GM18870 (cell line): ENCODE measurements around the gene ZSWIM6.

ENCODE experiments used
- ATAC-seq: cut with Tn5 transposase; IDR thresholded peaks from one replicate; pipeline ENCODE4 v1.9.1; 2021; ENCODE audit warnings: moderate library complexity; ENCODE audit not compliant: unreplicated experiment

ZSWIM6 gene

DNA sequence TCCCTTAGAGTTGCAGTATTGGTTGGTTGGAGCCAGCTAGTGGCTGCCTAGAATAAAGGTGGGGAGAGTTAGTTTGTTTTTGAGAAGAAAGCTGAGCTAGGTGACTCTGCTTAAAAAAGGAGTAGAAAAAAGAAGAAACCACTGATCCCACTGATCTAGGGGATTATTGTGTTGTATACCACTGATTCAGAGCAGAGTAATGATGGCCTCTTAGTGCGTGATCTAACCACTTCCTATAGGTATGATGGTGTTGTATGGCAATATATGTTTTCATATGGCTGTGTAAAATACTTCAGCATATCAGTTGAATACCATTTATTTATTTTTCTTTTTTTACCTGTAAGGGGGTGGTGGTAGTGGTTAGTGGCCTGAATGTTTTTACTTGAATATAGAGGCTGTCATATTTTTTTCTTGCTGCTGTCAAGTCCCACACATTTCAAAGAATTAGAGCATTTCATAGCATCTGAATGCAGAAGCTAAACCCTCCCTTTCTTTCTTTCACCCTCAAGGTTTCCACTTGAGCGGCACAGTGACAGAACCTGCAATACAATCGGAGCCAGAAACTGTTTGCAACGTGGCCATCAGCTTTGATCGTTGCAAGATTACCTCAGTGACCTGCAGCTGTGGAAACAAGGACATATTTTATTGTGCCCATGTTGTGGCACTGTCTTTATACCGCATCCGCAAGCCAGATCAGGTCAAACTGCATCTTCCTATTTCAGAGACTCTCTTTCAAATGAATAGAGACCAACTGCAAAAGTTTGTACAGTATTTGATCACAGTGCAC, 140.3 kb downstream of the ZSWIM6 start:
- ATAC-seq, result no peak

DNA sequence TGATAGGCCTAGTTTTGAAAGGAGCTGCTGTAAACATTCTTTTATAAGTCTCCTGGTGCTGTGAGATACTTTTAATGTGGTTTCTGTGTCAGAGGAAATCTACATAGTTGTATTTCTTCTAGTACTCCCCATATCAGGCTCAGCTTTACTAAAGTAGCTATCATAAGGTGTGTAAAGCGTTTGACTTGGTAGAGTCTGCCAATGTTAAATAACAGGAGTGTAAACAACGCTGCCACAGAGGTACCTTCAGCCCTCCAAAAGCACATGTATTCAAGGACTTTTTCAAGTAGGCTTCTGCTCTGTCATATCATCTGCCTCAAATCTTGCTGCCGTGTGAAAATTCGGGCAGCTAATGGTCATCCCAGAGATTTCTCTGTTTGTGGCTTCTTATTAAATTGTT, 142.7 kb downstream of the ZSWIM6 start:
- no peak for ATAC-seq

DNA sequence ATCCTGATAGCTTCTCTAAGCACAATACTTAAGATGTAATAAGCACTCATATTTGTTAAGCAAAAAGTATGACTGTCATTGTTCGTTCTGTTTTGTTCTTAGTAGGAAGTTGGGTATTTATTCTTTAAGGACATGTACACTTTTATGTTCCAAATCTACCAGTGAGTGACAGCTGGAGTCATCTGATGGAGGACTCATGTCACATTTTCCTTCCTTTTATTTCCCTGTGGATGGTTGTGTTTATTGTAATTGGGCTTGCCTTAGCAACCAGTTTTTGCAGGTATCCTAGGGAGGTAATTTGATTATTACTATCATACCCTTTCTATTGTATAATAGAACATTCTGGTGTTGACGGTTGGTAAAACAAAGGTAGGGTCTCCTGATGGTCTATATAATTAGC, 145.7 kb downstream of the ZSWIM6 start:
- ATAC-seq, result no peak

DNA sequence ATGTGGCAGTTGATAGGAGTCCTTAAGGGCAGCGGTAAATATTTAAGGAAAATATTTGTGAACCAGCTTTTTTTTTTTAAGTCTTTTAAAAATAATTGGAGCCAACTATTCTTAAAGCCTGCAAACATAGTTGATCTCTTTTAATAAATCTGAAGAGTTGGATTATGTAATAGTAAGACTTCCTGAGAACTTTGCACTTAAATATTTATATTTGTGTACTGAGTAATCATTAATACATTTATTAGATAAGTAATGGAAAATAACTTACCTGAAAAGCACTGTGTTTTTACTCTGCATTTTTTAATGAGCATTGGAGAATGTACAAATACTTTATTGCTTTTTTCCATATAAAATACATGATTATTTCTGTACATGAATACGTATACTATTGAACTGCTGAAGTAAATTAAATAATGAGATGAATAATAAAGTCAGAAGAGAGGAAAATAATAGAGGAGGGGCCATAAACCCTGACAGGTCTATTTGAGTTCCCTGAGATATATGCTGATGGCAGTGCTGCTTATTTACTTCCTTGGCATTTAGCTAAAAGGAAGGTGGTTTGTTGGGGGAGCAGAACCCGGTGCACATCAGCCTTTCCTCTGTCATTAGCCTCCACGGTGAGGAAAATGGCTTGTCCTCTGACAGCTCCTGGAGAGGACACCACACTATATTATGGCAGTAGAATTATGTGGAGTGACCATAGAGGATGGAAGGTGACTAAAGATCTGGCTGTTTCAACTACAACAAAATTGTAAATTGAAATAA, 148.0 kb downstream of the ZSWIM6 start:
- no peak for ATAC-seq

DNA sequence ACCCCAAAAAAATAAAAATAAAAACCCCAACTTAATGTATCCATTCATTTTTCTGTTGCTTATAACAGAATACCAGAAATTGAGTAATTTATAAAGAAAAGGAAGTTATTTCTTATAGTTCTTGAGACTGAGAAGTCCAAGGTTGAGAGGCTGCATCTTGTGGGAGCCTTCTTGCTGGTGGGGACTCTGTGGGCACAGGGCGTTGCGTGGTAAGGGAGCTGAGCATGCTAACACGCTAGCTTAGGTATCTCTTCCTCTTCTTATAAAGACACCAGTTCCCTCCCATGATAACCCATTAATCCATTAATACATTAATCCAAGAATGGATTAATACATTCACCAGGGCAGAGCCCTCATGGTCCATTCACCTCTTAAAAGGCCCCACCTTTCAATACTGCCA, 150.9 kb downstream of the ZSWIM6 start:
- ATAC-seq, result no peak

DNA sequence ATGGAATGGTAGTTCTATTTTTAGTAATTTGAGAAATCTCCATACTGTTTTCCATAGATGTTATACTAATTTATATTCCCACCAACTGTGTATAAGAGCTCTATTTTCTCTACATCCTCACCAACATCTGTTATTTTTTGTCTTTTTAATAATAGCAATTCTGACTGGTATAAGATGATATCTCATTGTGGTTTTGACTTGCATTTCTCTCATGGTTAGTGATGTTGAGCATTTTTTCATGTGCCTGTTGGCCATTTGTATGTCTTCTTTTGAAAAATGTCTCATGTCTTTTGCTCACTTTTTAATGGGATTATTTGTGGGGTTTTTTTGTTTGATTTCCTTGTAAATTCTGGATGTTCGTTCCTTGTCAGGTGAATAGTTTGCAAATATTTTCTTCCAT, 154.4 kb downstream of the ZSWIM6 start:
- ATAC-seq, result no peak

DNA sequence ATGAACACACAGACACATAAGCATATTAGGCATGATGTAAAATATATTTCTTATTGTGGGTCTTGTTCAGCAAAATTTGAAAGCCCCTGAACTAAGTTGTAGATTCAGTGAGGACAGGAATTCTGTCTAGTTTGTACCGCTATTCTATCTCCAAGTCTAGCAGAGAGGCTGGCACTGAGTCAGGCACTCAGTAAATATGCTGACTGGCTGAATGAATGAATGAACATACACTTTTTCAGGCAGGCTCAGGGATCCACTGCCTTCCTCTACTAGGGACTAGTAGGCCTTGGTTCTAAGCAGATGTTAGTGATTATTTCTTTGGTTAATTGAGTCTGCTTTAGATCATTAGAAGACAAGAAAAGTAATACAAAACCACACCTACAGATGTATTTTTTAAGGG, 157.5 kb downstream of the ZSWIM6 start:
- ATAC-seq, result no peak

DNA sequence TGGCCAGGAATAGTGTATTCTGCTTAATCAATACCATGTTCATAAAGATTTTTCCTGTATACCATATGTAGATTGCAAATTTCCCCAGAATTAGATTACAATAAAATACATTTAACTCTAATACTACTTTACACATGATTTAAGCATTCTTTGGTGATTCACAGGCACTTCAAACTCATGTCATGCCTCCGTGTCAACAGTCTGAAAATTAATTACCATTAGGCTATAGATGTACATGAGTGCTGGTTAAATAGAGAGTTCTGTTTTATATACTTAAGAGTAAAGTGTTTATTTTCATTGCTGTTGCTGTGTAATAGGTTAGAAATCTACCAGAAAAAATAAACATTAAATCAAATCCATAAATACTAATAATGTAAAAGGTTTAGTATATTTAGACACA, 159.8 kb downstream of the ZSWIM6 start:
- no peak for ATAC-seq

DNA sequence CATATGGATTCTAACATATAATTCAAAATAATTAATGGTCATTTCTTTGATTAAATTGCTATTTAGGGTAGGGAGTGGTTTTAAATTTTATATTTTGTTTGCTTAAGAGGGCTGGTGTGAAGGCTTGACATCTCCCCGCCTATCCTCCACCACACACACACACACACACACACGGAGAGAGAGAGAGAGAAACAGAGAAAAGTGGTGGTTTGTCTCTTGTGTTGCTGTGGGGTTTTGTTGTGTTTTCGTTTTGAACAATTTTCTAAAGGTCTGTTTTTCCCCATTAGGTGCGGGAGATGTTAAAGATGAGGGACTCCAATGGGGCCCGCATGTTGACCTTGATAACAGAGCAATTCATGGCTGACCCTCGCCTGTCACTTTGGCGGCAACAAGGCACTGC, 161.9 kb downstream of the ZSWIM6 start:
- ATAC-seq, result no peak

DNA sequence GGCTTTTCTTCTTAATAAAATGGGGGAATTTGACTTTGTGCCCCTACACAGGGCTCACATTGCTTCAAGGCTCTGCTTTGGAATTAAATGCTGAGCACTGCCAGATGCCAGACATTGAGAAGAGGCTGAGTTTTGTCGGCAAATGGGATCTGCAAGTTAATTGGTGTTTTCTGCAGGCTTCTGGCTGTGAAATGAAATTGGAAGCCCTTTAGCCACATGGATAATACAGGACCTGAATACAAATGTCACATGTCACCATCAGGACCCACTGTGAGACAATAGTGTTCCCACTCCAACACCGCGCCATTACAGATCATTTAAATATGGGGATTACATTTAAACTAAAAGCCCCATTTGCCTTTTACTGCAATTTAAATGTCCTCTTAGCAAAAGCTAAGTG, 164.4 kb downstream of the ZSWIM6 start:
- no peak for ATAC-seq

DNA sequence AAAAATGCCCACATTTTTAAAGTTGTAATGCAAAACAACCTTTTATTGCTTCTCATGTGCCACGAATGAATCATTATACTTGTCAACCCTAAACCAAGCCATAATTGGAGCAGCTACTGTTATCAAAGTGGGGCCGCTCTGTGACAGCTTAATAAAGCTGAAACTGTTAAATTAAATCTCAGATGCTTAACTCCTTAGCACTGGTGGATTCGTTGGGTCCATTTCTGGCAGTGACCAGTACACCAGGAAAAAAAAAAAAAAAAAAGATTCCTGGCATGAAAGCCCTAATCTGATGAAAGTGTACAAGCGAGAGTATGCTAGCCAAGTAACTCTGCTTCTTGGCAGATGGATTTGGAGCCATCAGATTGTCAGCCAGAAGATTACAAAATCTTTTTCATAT, 164.8 kb downstream of the ZSWIM6 start:
- no peak for ATAC-seq

DNA sequence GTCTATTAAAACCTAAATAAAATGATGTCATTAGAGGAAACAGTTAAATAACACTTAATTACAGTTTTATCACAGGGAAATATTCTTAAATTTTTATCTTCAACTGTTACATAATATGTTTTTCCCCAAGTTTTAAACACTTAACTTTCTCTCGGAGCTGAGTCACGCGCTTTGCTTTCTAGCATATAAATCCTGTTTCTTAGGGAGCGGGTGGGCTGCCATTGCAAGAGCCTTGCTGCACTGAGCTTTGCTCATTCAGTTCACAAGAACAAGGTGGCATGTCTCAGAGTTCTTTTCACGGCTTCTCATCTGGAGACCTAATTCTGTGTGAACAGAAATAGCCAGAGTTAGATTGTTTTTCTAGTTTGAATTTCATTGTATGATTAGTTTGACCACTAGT, 166.1 kb downstream of the ZSWIM6 start:
- ATAC-seq, result no peak

DNA sequence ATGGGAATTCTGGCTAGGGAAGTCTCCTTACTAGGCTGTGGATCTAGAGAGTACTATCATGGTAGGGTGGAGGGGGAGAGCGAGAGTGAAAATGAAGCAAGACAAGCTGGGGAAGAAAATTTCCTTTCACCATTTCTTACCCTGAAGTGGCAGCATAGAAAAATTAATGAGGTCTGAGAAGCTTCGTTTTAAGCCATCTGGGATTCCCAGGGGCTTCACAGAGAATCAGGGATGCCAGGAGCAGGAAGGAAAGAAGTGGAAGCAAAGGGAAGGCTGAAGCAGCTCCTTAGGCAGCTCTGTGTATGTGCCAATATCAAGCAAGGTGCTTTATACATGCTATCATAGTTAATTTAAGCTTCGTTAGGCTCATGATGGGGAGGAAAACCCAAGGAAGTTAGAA, 169.9 kb downstream of the ZSWIM6 start:
- no peak for ATAC-seq

DNA sequence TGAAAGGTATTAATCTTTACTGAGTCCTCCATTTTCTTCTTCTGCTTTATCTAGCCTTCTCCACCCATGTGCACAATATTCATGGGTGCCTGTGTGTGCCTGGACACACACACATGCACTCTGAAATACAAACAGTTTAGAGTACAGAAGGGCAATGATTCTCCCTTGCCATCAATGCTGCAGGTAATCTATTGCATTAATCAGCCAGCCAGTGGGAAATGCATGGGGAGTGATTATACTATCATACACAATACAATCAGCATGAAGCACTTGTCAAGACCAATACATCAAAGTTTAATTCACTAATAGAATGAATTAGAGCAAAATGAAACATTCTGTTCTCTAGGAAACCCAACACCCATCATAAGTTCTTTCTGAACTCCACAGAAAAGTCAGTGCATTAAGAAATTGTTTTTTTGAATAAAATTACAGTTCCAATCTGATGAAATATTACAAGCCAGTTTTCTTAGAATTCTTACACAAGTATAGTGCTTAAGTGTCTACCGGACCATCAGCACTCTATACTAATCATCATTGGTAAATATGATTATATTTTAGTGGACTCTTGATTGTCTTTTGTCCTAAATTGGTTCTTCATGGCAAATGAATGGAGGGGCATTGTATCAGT, 172.2 kb downstream of the ZSWIM6 start:
- ATAC-seq, result no peak

DNA sequence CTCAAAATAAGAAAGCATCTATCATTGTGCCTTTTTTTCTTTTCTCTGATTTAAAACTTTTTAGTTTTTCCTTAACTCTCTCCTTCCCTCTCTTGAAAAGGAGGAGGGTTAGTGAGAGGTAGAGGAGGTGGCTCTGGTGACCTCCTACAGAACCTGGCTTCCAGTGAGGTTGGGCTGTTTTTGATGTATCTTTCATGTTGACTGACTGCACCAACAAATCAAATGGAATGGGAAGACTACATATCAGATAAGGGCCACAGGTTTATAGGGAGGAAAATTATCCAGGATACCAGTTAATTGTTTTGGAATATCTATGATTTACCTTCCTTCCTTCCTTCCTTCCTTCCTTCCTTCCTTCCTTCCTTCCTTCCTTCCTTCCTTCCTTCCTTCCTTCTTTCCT, 173.2 kb downstream of the ZSWIM6 start:
- no peak for ATAC-seq

DNA sequence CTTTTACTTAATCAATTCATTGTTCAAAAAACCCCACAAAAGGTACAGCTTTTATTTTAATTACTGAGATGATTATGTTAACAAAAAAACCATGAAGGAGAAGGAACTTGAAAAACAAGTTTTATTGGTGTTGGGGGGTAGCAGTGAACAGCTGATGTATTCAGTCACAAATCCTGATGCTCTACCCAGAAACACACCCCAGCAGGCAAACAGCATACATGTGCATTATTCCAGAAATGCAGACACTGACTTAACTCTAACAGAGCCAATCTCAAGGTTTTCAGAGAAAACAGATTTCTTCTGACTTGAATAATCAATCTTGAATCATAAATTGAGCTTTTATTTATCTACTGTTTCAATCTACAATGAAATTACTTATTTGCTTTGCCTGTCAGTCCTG, 175.2 kb downstream of the ZSWIM6 start:
- no peak for ATAC-seq

DNA sequence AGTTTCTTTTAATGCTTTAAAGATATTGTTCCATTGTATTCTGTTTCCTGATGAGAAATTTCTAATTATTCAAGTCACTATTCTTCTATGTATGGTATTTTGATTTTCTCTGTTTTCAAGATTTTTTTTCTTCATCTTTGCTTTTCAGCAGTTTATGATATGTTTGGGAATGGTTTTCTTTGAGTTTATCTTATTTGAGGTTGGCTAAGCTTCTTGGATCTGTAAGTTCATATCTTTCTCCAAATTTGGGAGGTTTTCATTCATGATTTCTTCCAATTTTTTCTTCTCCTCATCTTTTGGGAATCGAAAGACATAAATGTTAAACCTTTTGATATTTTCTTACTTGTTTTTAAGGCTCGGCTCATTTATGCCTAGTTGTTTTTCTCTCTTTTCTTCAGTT, 184.9 kb downstream of the ZSWIM6 start:
- no peak for ATAC-seq

DNA sequence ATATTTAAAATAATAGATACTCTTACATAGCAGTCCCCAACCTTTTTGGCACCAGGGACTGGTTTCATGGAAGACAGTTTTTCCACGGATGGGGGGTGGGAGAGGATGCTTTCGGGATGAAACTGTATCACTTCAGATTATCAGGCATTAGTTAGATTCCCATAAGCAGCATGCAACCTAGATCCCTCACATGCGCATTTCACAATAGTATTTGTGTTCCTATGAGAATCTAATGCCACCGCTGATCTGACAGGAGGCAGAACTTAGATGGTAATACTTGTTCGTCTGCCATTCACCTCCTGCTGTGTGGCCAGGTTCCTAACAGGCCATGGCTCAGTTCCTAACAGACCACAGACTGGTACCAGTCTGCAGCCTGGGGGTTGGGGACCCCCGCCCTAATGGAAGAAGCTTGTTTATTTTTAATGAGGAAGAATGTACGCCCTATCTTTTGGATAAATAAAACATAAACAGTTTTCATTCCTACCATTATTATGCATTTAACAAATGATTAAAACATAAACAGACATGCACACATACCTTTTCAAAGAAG, 187.7 kb downstream of the ZSWIM6 start:
- no peak for ATAC-seq

DNA sequence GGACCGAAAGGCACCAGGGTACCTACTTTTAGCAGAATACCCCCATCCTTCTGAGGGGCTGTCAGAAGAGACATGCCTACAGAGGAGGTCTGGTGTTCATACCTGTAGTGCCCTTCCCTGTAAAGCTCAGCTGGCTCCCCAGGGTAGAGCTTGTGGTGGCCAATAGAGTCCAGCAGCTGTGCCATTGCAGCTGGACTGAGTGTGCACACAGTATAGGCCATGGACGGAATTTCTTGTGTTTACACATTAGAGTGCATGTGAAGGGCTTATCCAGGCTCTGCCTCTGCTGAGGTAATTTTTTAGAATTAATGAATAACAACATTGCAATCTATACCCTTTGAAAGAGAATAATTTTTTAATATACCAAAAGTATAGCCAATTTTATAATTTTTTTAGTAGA, 191.0 kb downstream of the ZSWIM6 start:
- ATAC-seq, result no peak

DNA sequence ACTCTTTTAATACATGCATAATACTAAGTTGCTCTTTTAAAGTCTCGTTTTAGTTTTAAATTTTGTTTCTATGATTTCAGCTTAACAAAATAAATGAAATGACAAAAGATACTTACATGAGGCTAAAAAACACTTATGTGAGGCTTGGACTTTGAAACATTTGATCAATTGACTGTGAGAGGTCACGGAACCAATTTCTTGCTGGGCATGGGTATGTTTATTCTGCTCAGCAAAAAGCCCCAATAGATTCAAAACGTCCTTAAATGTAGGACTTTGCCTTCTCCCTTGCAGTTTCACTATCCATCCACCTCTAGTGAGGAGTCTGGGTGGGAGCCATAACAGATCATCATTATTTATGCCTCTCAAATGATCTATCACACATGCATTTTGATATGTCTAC, 191.9 kb downstream of the ZSWIM6 start:
- ATAC-seq, result no peak

DNA sequence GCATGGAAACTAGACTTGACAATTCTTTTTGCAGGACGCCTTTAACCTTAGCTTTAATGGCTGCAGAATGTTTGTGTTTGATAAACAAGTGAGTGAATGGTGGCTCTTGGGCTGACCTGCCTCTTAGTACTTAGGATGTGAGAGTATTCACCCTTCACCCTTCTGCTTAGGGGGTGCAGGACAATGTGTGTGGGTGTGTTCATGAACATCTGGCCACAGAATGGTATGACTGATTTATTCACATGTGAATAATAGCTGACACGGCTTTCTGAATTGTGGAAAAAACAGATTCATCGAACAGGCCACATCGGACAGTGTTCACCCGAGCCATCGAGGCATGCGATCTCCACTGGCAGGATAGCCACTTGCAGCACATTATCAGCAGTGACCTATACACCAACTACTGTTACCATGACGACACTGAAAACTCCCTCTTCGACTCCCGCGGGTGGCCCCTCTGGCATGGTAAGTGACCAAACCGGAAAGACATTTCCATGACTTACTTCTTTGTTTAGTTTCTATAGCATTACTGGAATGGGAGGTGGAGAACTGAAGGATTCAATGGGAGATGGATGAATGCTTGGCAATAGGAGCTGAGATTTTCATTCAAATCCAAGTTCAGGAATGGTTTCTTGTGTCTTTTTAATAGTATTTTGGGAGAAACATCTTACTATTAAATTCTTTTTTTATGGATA, 193.6 kb downstream of the ZSWIM6 start:
- no peak for ATAC-seq
